Esophagus muscularis mucosa (tissue), 4 donors: ENCODE measurements around the gene WDR62. TPM values are rescaled to one million over a fixed set of nuclear protein-coding genes. Genes with fewer than 3 reads are reported as not detected.

Experiments used
- DNase-seq: peaks from one replicate; pipeline ENCODE4 v3.0.0-alpha.2; 2017; ENCODE audit errors: extremely low spot score
- H3K27ac ChIP-seq, 4 donors: fragments of 200-600 bp; sonication (generic); replicated peaks in 1 of 4; 1 replicate in 3 of 4; 2 replicates in 1 of 4; pipeline ENCODE4 v1.5.1; 2016 to 2019; ENCODE audit warnings: mild to moderate bottlenecking in 1 of 4
- H3K27me3 ChIP-seq, 4 donors: fragments of 200-600 bp; sonication (generic); one replicate each; pipeline versions ENCODE4 v1.5.1 to v1.6.0; 2016 to 2019
- H3K36me3 ChIP-seq, 4 donors: fragments of 200-600 bp; sonication (generic); one replicate each; pipeline ENCODE4 v1.5.1; 2016 to 2019
- H3K4me1 ChIP-seq, 4 donors: fragments of 200-600 bp; sonication (generic); one replicate each; pipeline ENCODE4 v1.5.1; 2016 to 2019
- H3K4me3 ChIP-seq, 4 donors: fragments of 200-600 bp; sonication (generic); 1 replicate in 2 of 4; 2 replicates in 2 of 4; pipeline ENCODE4 v1.5.1; 2016 to 2019; ENCODE audit warnings: mild to moderate bottlenecking in 4 of 4, moderate library complexity in 1 of 4
- H3K9me3 ChIP-seq, 4 donors: fragments of 200-600 bp; sonication (generic); 1 replicate in 3 of 4; 2 replicates in 1 of 4; pipeline ENCODE4 v1.5.1; 2016 to 2019
- EP300 ChIP-seq: sonication (generic); formaldehyde crosslinking; IDR thresholded peaks from one replicate; pipeline ENCODE4 v1.6.1; 2017; ENCODE audit warnings: antibody characterized with exemption
- POLR2A ChIP-seq: fragments of 450-650 bp; IDR thresholded peaks from one replicate; pipeline ENCODE4 v1.6.1; 2017; ENCODE audit warnings: antibody characterized with exemption, moderate library complexity, mild to moderate bottlenecking, low read depth
- POLR2AphosphoS5 ChIP-seq, 2 donors: sonication (generic); formaldehyde crosslinking; IDR thresholded peaks; one replicate each; pipeline ENCODE4 v1.6.1; 2017; ENCODE audit warnings: antibody characterized with exemption in 2 of 2
- WGBS: methylation state at CpG from one replicate; pipeline ENCODE4 v1.1.5; 2018; 5-methylcytosine and 5-hydroxymethylcytosine counted together
- intact Hi-C: fragments of 100-400 bp; cut with DNase I; formaldehyde crosslinking; loops from one replicate; pipeline ENCODE4 v1.15.1; 2023
- total RNA-seq, 4 donors: library from RNA; depleted of rRNA; stranded (reverse); fragments of >200 nt; gene quantifications; one replicate each; pipeline versions ENCODE4 v1.1.0 to v1.2.1, GENCODE V29; 2016
- TF ChIP-seq, protein P1 (sequence below), 3 experiments: fragments of 200-600 bp in 2 of 3; fragments of 450-650 bp in 1 of 3; sonication (generic) in 2 of 3; IDR thresholded peaks; one replicate each; pipeline ENCODE4 v1.5.1; 2017 to 2019; ENCODE audit warnings: antibody characterized with exemption in 3 of 3, mild to moderate bottlenecking in 2 of 3, moderate library complexity in 1 of 3

WDR62 gene
- total RNA-seq, 4 donors from 2014 or later = 0.26 to 0.52 (median 0.50) TPM; not detected in 1

DNA sequence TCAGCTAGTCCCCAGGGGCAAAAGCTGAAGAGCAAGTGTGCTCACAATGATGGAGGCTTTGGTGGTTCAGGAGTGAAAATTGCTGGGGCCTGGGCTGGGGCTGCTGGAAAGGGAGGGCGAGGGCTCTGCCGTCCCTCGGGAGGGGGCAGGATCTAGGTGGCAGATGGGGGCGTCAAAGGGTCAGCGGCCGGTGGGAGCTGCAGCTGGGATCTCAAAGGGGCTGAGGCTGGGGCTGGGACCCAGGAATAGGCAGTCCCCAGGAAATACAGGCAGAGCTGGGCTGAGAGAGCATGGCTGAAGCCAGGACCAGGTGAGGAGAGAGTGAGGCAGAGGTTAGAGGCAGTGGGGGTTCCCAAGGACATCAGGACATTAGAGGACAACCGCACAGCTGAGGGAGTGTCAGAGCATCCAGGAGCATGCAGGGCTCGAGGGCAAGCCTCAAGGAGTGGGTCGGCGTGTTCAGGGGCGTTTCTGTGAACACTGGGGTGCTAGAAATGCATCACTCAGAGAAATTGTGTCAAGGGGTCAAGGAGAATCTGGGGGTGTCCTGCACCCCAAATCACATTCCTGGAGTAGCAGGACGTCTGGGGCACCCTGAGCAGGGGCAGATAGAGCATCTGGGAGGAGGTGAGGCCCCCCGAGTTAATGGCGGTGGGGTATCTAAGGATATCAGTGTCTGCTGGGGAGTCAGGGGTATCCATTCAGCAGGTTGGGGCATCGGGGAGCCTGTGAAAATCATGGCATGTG lies 44.9 kb upstream of the WDR62 start:
- intact Hi-C loops = no loop called here

DNA sequence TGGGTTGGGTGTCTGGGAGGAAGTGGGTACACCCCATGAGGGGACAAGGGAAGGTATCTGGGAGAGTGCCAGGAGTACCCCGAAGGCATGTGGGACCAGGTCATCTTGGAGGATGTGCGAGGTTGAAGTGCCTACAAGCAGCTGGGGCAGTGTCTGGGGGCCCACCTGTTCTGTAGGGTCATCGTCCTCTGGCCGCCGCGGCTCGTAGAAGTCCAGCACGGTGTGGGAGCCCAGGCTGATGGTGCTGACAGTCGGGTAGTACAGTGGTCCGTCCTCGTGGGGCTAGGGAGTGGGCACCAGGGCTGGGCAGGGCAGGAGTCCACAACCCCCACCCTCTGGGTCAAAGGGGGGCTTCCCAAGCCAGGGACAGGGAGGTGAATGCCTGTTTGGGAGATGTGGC lies 44.3 kb upstream of the WDR62 start:
- Histone ChIP-seq H3K27ac (peak overlapping the region; percentile 20 to 81 (median 80)), H3K4me1 (peaks cover 24 to 43% (median 38%) of the 10 kb centered on the region in 4 donors), H3K9me3 (no peaks in the 10 kb centered on the region), H3K27me3 (no peaks in the 10 kb centered on the region), H3K4me3 (no peak overlapping the region), H3K36me3 (peaks cover 0 to 1% (median 0%) of the 10 kb centered on the region in 4 donors)
- intact Hi-C loops = no loop called here
- 90% methylated on average over 11 of the region's 11 CpGs for WGBS
- no peak for DNase-seq
- TF ChIP-seq, protein P1, sequence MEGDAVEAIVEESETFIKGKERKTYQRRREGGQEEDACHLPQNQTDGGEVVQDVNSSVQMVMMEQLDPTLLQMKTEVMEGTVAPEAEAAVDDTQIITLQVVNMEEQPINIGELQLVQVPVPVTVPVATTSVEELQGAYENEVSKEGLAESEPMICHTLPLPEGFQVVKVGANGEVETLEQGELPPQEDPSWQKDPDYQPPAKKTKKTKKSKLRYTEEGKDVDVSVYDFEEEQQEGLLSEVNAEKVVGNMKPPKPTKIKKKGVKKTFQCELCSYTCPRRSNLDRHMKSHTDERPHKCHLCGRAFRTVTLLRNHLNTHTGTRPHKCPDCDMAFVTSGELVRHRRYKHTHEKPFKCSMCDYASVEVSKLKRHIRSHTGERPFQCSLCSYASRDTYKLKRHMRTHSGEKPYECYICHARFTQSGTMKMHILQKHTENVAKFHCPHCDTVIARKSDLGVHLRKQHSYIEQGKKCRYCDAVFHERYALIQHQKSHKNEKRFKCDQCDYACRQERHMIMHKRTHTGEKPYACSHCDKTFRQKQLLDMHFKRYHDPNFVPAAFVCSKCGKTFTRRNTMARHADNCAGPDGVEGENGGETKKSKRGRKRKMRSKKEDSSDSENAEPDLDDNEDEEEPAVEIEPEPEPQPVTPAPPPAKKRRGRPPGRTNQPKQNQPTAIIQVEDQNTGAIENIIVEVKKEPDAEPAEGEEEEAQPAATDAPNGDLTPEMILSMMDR (IDR thresholded peaks at IDR 0.05) = no peak
- TF ChIP-seq POLR2AphosphoS5 (IDR thresholded peaks at IDR 0.05) (no peak), POLR2A (no peak), EP300 (no peak)

More for the DNA sequence above, 44.9 kb upstream of the WDR62 start:
- DNase-seq = no peak
- peaks cover 21 to 40% (median 35%) of the 10 kb centered on the region in 4 donors for H3K4me1 ChIP-seq
- H3K9me3 ChIP-seq = no peaks in the 10 kb centered on the region
- H3K27me3 ChIP-seq = no peaks in the 10 kb centered on the region
- 56% methylated on average over 15 of the region's 15 CpGs for WGBS
- no peaks in the 10 kb centered on the region for H3K36me3 ChIP-seq
- H3K27ac ChIP-seq = peak overlapping the region; percentile 77 to 81 (median 80)
- TF ChIP-seq, protein P1 (IDR thresholded peaks at IDR 0.05) = no peak
- no peak for TF ChIP-seq POLR2A
- TF ChIP-seq EP300 = no peak
- TF ChIP-seq POLR2AphosphoS5 (IDR thresholded peaks at IDR 0.05) = no peak
- H3K4me3 ChIP-seq = peak overlapping the region; percentile 45 to 62 (median 54)

DNA sequence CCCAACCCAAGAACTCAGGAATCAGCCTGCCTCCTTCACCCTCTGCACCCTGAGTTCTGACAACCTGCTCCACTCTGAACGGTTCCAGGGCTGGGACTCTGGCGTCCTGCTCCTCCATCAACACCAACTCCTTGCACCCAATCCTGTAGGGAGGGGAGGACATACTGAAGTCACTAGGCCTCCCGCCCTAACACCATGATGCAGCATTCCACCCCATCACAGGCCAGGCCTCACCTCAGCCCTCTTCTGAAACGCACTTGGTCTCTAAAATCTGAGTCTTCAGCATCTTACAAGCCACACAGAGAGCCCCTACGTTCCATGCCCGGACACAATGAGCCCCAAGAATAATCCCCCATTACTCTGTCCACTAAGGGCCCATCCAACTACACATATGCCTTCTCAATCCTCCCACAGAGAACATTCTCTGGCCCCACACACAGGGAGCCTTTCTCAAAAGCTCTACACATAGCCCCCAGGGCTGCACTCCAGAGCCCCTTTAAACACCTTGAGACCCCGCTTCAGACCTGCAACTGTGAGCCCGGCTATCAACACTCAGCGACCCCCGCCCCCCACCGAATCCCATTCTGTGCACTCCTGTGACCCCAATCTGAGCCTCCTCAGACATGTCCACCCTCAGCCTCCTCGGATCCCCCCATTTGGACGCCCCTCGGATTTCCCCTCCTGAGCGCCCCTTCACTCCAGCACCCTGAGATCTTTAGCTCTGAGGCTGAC lies 41.3 kb upstream of the WDR62 start:
- WGBS = 27% methylated on average over 15 of the region's 15 CpGs
- Histone ChIP-seq H3K27me3 (no peaks in the 10 kb centered on the region), H3K4me3 (peak overlapping the region; percentile 73 to 81 (median 76)), H3K27ac (peak overlapping the region; percentile 86 to 93 (median 88)), H3K9me3 (no peaks in the 10 kb centered on the region), H3K4me1 (peaks cover 24 to 40% (median 36%) of the 10 kb centered on the region in 4 donors), H3K36me3 (peaks cover 0 to 30% (median 21%) of the 10 kb centered on the region in 4 donors)
- TF ChIP-seq POLR2A (no peak), POLR2AphosphoS5 (IDR thresholded peaks at IDR 0.05) (no peak), EP300 (no peak)
- TF ChIP-seq, protein P1 (IDR thresholded peaks at IDR 0.05) = no peak
- DNase-seq = no peak
- intact Hi-C loops = no loop called here

DNA sequence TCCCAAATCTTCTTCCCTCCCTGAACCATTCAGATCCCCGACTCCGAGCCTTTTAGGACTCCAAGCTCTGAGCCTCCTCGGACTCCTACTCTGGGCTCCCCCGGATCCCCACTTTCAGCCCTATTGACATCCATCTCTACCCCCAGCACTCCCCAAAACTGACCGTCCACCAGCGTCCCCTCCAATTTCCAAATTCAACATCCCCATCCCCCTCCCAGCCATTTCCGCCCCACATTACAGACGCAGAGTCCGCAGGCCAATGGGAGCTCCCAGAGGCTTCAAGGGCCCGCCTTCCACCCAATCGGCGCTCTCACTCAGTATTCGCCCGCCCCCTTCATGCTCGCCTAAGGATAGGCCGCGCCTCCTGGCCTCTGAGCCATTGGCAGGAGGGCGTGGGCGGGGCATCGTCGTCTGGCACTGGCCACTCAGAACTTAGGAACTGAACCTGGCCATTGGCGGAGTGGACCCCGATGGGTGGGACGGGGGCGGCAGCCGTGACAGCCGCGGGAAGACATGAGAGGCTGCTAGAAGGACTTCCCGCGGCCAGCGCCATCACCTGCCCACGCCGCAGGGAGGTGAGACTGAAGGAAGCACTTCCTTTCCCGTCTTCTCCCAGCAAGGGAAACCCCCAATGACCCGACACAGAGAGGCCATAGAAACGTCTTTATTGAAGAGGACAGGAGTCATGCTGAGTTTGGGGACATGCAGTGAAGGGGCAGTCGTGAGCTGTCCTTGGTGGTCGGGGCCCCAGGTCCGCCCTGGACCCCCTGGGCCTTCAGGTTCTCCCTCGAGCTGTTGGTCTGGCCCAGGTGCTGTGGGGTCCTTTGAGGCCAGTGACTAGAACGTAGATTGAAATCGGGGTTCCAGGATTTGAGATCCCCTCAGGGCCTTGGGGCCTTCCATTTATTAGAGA lies 40.4 kb upstream of the WDR62 start, which contains the start of gene ALKBH6:
Gene ALKBH6 (minus strand): TSS at position 202 of the 913 bp plus-strand sequence. CDS start 816 bp downstream, outside the sequence.
- Histone ChIP-seq H3K36me3 (peaks cover 0 to 38% (median 25%) of the 10 kb centered on the region in 4 donors), H3K27me3 (no peaks in the 10 kb centered on the region), H3K27ac (peak within 1 kb of the TSS; percentile 86 to 93 (median 88)), H3K4me3 (peak within 1 kb of the TSS; percentile 73 to 81 (median 76)), H3K9me3 (no peaks in the 10 kb centered on the region), H3K4me1 (peaks cover 18 to 32% (median 28%) of the 10 kb centered on the region in 4 donors)
- intact Hi-C loops = no loop called here
- 4% methylated on average over 27 of the region's 42 CpGs for WGBS
- TF ChIP-seq, protein P1 (IDR thresholded peaks at IDR 0.05) = peak in 1 of 3 experiments; percentile 29
- no peak for TF ChIP-seq POLR2A
- peak; percentile 71 to 77 for TF ChIP-seq POLR2AphosphoS5 (IDR thresholded peaks at IDR 0.05)
- DNase-seq = peak; percentile 100
